Osteoblast (primary cell): ENCODE measurements around the gene HDAC7. TPM values are rescaled to one million over a fixed set of nuclear protein-coding genes. Genes with fewer than 3 reads are reported as not detected.

Experiments used
- DNase-seq: peaks from one replicate; pipeline ENCODE4 v3.0.0; 2011; ENCODE audit warnings: low spot score, mixed read lengths; ENCODE audit not compliant: insufficient read length; ENCODE audit errors: missing footprints
- H2AFZ ChIP-seq: 2 replicates; pipeline ENCODE4 v1.6.0; 2011; ENCODE audit warnings: mild to moderate bottlenecking, low read length
- H3K27ac ChIP-seq: 2 replicates; pipeline ENCODE4 v1.5.1; 2011; ENCODE audit warnings: mild to moderate bottlenecking, low read depth, low read length, moderate library complexity
- H3K27me3 ChIP-seq: 2 replicates; pipeline ENCODE4 v1.6.0; 2012; ENCODE audit warnings: mild to moderate bottlenecking, control low read depth, inconsistent platforms, low read length, moderate library complexity; ENCODE audit not compliant: insufficient read depth
- H3K36me3 ChIP-seq: 2 replicates; pipeline ENCODE4 v1.5.1; 2011; ENCODE audit warnings: mild to moderate bottlenecking, low read length, control low read depth, moderate library complexity; ENCODE audit not compliant: insufficient read depth
- H3K4me1 ChIP-seq: 2 replicates; pipeline ENCODE4 v1.5.1; 2011; ENCODE audit warnings: mild to moderate bottlenecking, low read length, control low read depth, moderate library complexity; ENCODE audit not compliant: insufficient read depth
- H3K4me2 ChIP-seq: 2 replicates; pipeline ENCODE4 v1.6.0; 2011; ENCODE audit warnings: mild to moderate bottlenecking, low read length; ENCODE audit not compliant: insufficient read depth
- H3K4me3 ChIP-seq: fragments of 200-600 bp; sonication (generic); 3 replicates; pipeline ENCODE4 v1.5.1; 2012; ENCODE audit warnings: mild to moderate bottlenecking, low read length, inconsistent platforms; ENCODE audit not compliant: insufficient read depth
- H3K79me2 ChIP-seq: 2 replicates; pipeline ENCODE4 v1.6.0; 2012; ENCODE audit warnings: mild to moderate bottlenecking, low read length, control low read depth, inconsistent platforms; ENCODE audit not compliant: insufficient read depth
- H3K9me3 ChIP-seq: 2 replicates; pipeline ENCODE4 v1.5.1; 2011; ENCODE audit warnings: low read depth, low read length, control low read depth
- H4K20me1 ChIP-seq: 2 replicates; pipeline ENCODE4 v1.6.0; 2012; ENCODE audit warnings: mild to moderate bottlenecking, low read length, control low read depth; ENCODE audit not compliant: insufficient read depth
- CTCF ChIP-seq: IDR thresholded peaks from 2 replicates; pipeline ENCODE4 v1.5.1; 2011; ENCODE audit warnings: mild to moderate bottlenecking, low read depth, low read length, moderate library complexity; ENCODE audit errors: extremely low read depth
- total RNA-seq: library from RNA; depleted of rRNA; stranded (reverse); fragments of >200 nt; gene quantifications from 2 replicates; pipeline ENCODE4 v1.2.3, GENCODE V29; 2012

The HDAC7 gene
- total RNA-seq, 1 donor = 41.3 TPM

- H3K4me1 ChIP-seq = peaks cover 29% of the 10 kb centered on the region
- peak; percentile 100 for DNase-seq
- H3K79me2 ChIP-seq = no peaks in the 10 kb centered on the region
- H3K27me3 ChIP-seq = no peaks in the 10 kb centered on the region
- H2AFZ ChIP-seq = peak within 1 kb of the TSS; percentile 96
- TF ChIP-seq CTCF = no peak
- peak within 1 kb of the TSS; percentile 65 for H3K27ac ChIP-seq
- H3K4me2 ChIP-seq = peak within 1 kb of the TSS; percentile 92
- H3K9me3 ChIP-seq = no peaks in the 10 kb centered on the region
- peak within 1 kb of the TSS; percentile 84 for H3K4me3 ChIP-seq
- H4K20me1 ChIP-seq = no peaks in the 10 kb centered on the region
- no peaks in the 10 kb centered on the region for H3K36me3 ChIP-seq
These were observed 60.6 kb downstream of the HDAC7 start, which contains the start of gene RAPGEF3 for GRCh38 chr12:47758834-47759690. RAPGEF3 (minus strand) TSS chr12:47758880; CDS start chr12:47758556, 324 bp downstream.

- H3K36me3 ChIP-seq = no peaks in the 10 kb centered on the region
- no peak for TF ChIP-seq CTCF
- no peaks in the 10 kb centered on the region for H3K79me2 ChIP-seq
- peak overlapping the region; percentile 92 for H3K4me2 ChIP-seq
- no peak for DNase-seq
- no peaks in the 10 kb centered on the region for H3K9me3 ChIP-seq
- peak overlapping the region; percentile 96 for H2AFZ ChIP-seq
- H3K4me3 ChIP-seq = peak overlapping the region; percentile 84
- peak overlapping the region; percentile 65 for H3K27ac ChIP-seq
- H4K20me1 ChIP-seq = no peaks in the 10 kb centered on the region
- H3K4me1 ChIP-seq = peaks cover 35% of the 10 kb centered on the region
- H3K27me3 ChIP-seq = no peaks in the 10 kb centered on the region
These were observed 61.2 kb downstream of the HDAC7 start for GRCh38 chr12:47758584-47758833.

- H4K20me1 ChIP-seq = no peaks in the 10 kb centered on the region
- H3K9me3 ChIP-seq = no peaks in the 10 kb centered on the region
- peak overlapping the region; percentile 96 for H2AFZ ChIP-seq
- H3K36me3 ChIP-seq = no peaks in the 10 kb centered on the region
- peaks cover 40% of the 10 kb centered on the region for H3K4me1 ChIP-seq
- no peaks in the 10 kb centered on the region for H3K27me3 ChIP-seq
- no peak overlapping the region for H3K27ac ChIP-seq
- peak; percentile 87 for DNase-seq
- no peaks in the 10 kb centered on the region for H3K79me2 ChIP-seq
- peak overlapping the region; percentile 84 for H3K4me3 ChIP-seq
- no peak for TF ChIP-seq CTCF
- peak overlapping the region; percentile 92 for H3K4me2 ChIP-seq
These were observed 61.7 kb downstream of the HDAC7 start for GRCh38 chr12:47757840-47758583.

GRCh38 chr12:47757364-47757839, 62.3 kb downstream of the HDAC7 start:
- no peak for TF ChIP-seq CTCF
- peak overlapping the region; percentile 84 for H3K4me3 ChIP-seq
- no peak for DNase-seq
- no peaks in the 10 kb centered on the region for H3K9me3 ChIP-seq
- peak overlapping the region; percentile 92 for H3K4me2 ChIP-seq
- no peaks in the 10 kb centered on the region for H4K20me1 ChIP-seq
- H3K79me2 ChIP-seq = no peaks in the 10 kb centered on the region
- H3K4me1 ChIP-seq = peaks cover 46% of the 10 kb centered on the region
- H3K27ac ChIP-seq = no peak overlapping the region
- H2AFZ ChIP-seq = no peak overlapping the region
- no peaks in the 10 kb centered on the region for H3K36me3 ChIP-seq
- H3K27me3 ChIP-seq = no peaks in the 10 kb centered on the region
